MM.1S (cell line): ENCODE data around the gene MRAS.

Experiments used
- DNase-seq: peaks from one replicate; pipeline ENCODE4 v3.0.0-alpha.2; 2015
- H2AFZ ChIP-seq: fragments of 300-600 bp; sonication (generic); 2 replicates; pipeline ENCODE4 v1.6.0; 2016; ENCODE audit warnings: antibody characterized with exemption, low read length
- H3F3A ChIP-seq: fragments of 300-600 bp; sonication (generic); 2 replicates; pipeline ENCODE4 v1.6.1; 2016; ENCODE audit warnings: mild to moderate bottlenecking, antibody characterized with exemption, low read length, moderate library complexity, mixed read lengths; ENCODE audit not compliant: insufficient read depth
- H3K27ac ChIP-seq: fragments of 300-600 bp; sonication (generic); 2 replicates; pipeline ENCODE4 v1.5.1; 2016; ENCODE audit warnings: mild to moderate bottlenecking, low read length
- H3K27me3 ChIP-seq: fragments of 300-600 bp; sonication (generic); replicated peaks from 2 replicates; pipeline ENCODE4 v1.6.0; 2016; ENCODE audit warnings: low read length; ENCODE audit not compliant: insufficient read depth
- H3K36me3 ChIP-seq: fragments of 300-600 bp; sonication (generic); replicated peaks from 2 replicates; pipeline ENCODE4 v1.6.1; 2016; ENCODE audit warnings: mild to moderate bottlenecking, low read length, mixed read lengths; ENCODE audit not compliant: insufficient read depth
- H3K4me1 ChIP-seq: fragments of 300-600 bp; sonication (generic); 2 replicates; pipeline ENCODE4 v1.6.1; 2016; ENCODE audit warnings: low read length, mixed read lengths
- H3K4me2 ChIP-seq: fragments of 300-600 bp; sonication (generic); 2 replicates; pipeline ENCODE4 v1.6.0; 2016; ENCODE audit warnings: low read depth, low read length
- H3K4me3 ChIP-seq: fragments of 300-600 bp; sonication (generic); 2 replicates; pipeline ENCODE4 v1.5.1; 2016; ENCODE audit warnings: low read length, mixed read lengths
- H3K79me2 ChIP-seq: fragments of 300-600 bp; sonication (generic); 2 replicates; pipeline ENCODE4 v1.6.1; 2016; ENCODE audit warnings: mixed run types, low read length, mixed read lengths
- H3K9ac ChIP-seq: fragments of 300-600 bp; sonication (generic); 2 replicates; pipeline ENCODE4 v1.6.1; 2016; ENCODE audit warnings: low read length, mixed read lengths
- H3K9me2 ChIP-seq: fragments of 300-600 bp; sonication (generic); replicated peaks from 2 replicates; pipeline ENCODE4 v1.6.1; 2016; ENCODE audit warnings: mild to moderate bottlenecking, low read length, mixed read lengths; ENCODE audit not compliant: insufficient read depth
- H3K9me3 ChIP-seq: fragments of 300-600 bp; sonication (generic); replicated peaks from 2 replicates; pipeline ENCODE4 v1.6.1; 2016; ENCODE audit warnings: mild to moderate bottlenecking, low read length, mixed read lengths; ENCODE audit not compliant: insufficient read depth
- H4K20me1 ChIP-seq: fragments of 300-600 bp; sonication (generic); 2 replicates; pipeline ENCODE4 v1.6.1; 2016; ENCODE audit warnings: mild to moderate bottlenecking, low read length, moderate library complexity, mixed read lengths; ENCODE audit not compliant: insufficient read depth
- CTCF ChIP-seq: fragments of 300-600 bp; sonication (generic); IDR thresholded peaks from 2 replicates; pipeline ENCODE4 v1.5.1; 2016; ENCODE audit warnings: antibody characterized with exemption, low read length, mixed read lengths
- EZH2 ChIP-seq: fragments of 300-600 bp; sonication (generic); optimal IDR thresholded peaks from 2 replicates; pipeline ENCODE3; 2017; ENCODE audit warnings: low read depth, mild to moderate bottlenecking, antibody characterized with exemption, low read length, mixed read lengths
- EZH2phosphoT487 ChIP-seq: fragments of 300-600 bp; sonication (generic); IDR thresholded peaks from 2 replicates; pipeline ENCODE4 v1.6.1; 2018; ENCODE audit warnings: antibody characterized with exemption, low read length

Gene MRAS

GRCh38 chr3:138405486-138405885, 57.1 kb downstream of the MRAS start:
- Histone ChIP-seq H3K36me3 (no peaks in the 10 kb centered on the region), H3K27ac (no peak overlapping the region), H3K4me2 (no peak overlapping the region), H3K4me3 (no peak overlapping the region), H4K20me1 (no peaks in the 10 kb centered on the region), H2AFZ (no peak overlapping the region), H3F3A (no peaks in the 10 kb centered on the region), H3K9ac (no peak overlapping the region), H3K27me3 (no peaks in the 10 kb centered on the region), H3K4me1 (0 out of 2 replicates have a peak, but pooled peaks cover 3% of the 10 kb centered on the region), H3K79me2 (no peaks in the 10 kb centered on the region), H3K9me2 (no peaks in the 10 kb centered on the region), H3K9me3 (no peaks in the 10 kb centered on the region)
- no peak for TF ChIP-seq EZH2
- no peak for TF ChIP-seq EZH2phosphoT487
- TF ChIP-seq CTCF = no peak
- no peak for DNase-seq

- H3K4me3 ChIP-seq = no peak overlapping the region
- H2AFZ ChIP-seq = no peak overlapping the region
- H3K9me2 ChIP-seq = no peaks in the 10 kb centered on the region
- no peak overlapping the region for H3K9ac ChIP-seq
- H3F3A ChIP-seq = no peaks in the 10 kb centered on the region
- H3K9me3 ChIP-seq = no peaks in the 10 kb centered on the region
- DNase-seq = no peak
- TF ChIP-seq EZH2 (no peak), CTCF (no peak), EZH2phosphoT487 (no peak)
- no peak overlapping the region for H3K27ac ChIP-seq
- 0 out of 2 replicates have a peak, but pooled peaks cover 3% of the 10 kb centered on the region for H3K4me1 ChIP-seq
- H3K36me3 ChIP-seq = no peaks in the 10 kb centered on the region
- no peaks in the 10 kb centered on the region for H4K20me1 ChIP-seq
- H3K4me2 ChIP-seq = no peak overlapping the region
- H3K79me2 ChIP-seq = no peaks in the 10 kb centered on the region
- H3K27me3 ChIP-seq = no peaks in the 10 kb centered on the region
These were observed 58.2 kb downstream of the MRAS start for GRCh38 chr3:138406606-138407005.

GRCh38 chr3:138407236-138407907, 59.0 kb downstream of the MRAS start:
- no peaks in the 10 kb centered on the region for H3K9me3 ChIP-seq
- no peaks in the 10 kb centered on the region for H3K9me2 ChIP-seq
- no peaks in the 10 kb centered on the region for H3F3A ChIP-seq
- no peak overlapping the region for H3K9ac ChIP-seq
- H3K4me1 ChIP-seq = 0 out of 2 replicates have a peak, but pooled peaks cover 3% of the 10 kb centered on the region
- H3K79me2 ChIP-seq = no peaks in the 10 kb centered on the region
- H3K27me3 ChIP-seq = no peaks in the 10 kb centered on the region
- no peaks in the 10 kb centered on the region for H3K36me3 ChIP-seq
- H2AFZ ChIP-seq = no peak overlapping the region
- DNase-seq = no peak
- no peak overlapping the region for H3K4me2 ChIP-seq
- TF ChIP-seq EZH2 (no peak), CTCF (no peak), EZH2phosphoT487 (no peak)
- no peak overlapping the region for H3K27ac ChIP-seq
- H3K4me3 ChIP-seq = no peak overlapping the region
- H4K20me1 ChIP-seq = no peaks in the 10 kb centered on the region
